ENCODE results near the gene THSD4.

DNA sequence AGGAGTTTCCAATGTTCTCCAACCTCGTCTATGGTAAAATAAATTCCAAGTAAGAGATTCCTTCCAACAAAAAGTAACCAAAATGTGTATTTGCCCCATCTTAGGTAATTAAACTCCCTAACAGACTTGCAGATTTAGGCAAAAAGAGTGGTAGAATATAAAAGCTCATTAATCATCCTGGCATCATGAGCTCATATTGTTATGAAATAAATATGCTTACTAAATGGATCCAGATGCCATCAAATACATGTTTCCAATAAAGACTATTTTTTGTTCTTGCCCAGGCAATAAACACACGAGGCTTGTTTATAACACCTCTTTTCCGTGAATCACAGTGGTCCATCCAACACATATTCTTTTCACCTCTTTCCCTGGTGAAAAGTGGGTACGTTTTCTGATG is 189.4 kb downstream of the THSD4 start:
- TF ChIP-seq, protein P1, sequence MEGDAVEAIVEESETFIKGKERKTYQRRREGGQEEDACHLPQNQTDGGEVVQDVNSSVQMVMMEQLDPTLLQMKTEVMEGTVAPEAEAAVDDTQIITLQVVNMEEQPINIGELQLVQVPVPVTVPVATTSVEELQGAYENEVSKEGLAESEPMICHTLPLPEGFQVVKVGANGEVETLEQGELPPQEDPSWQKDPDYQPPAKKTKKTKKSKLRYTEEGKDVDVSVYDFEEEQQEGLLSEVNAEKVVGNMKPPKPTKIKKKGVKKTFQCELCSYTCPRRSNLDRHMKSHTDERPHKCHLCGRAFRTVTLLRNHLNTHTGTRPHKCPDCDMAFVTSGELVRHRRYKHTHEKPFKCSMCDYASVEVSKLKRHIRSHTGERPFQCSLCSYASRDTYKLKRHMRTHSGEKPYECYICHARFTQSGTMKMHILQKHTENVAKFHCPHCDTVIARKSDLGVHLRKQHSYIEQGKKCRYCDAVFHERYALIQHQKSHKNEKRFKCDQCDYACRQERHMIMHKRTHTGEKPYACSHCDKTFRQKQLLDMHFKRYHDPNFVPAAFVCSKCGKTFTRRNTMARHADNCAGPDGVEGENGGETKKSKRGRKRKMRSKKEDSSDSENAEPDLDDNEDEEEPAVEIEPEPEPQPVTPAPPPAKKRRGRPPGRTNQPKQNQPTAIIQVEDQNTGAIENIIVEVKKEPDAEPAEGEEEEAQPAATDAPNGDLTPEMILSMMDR (IDR thresholded peaks at IDR 0.05) = no peak
- TF ChIP-seq POLR2A (IDR thresholded peaks at IDR 0.05) = no peak
